ENCODE measurements around the gene PRPF38A. TPM values are rescaled to one million over a fixed set of nuclear protein-coding genes. Genes with fewer than 3 reads are reported as not detected.

The PRPF38A gene
- total RNA-seq, 1 experiment from 2014 or later, result 62.4 TPM

DNA sequence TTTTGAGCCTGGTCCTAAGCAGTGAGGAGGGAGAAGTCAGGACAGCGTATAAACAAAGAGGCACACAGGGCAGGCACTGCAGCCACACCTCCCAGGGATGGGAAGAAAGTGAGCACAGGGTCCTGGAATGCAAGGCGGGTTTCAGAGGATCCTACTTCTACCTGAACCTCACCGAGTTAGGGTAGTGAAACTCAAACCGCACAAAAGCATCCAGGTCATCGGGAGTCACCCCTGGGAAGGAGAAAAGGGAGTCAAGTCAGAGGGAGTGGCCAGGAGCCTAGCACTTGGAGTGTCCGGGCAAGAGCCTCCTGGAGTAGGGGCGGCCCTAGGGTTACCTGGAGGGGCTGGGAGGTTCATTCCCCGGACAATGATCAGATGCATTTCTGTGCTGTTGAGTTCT is 49.0 kb upstream of the PRPF38A start:
- no peak for DNase-seq (ENCODE audit: low spot score)
- no peak for ATAC-seq
- POLR2A ChIA-PET, result no interaction called here
- CTCF ChIA-PET, result no interaction called here
- Mint-ChIP-seq H3K4me1 (peaks cover 11% of the 10 kb centered on the region), H3K36me3 (peaks cover 70% of the 10 kb centered on the region), H3K27ac (no peak overlapping the region), H3K27me3 (ENCODE audit: low read depth) (no peaks in the 10 kb centered on the region), H3K4me3 (no peak overlapping the region), H3K9me3 (no peaks in the 10 kb centered on the region)
- TF ChIP-seq FOXJ3 (CRISPR knock-in tag; IDR thresholded peaks at IDR 0.05; ENCODE audit: borderline replicate concordance), result no peak
- TF ChIP-seq ZNF263 (CRISPR knock-in tag; IDR thresholded peaks at IDR 0.05; ENCODE audit: low read depth), result no peak
- TF ChIP-seq NFATC4 (CRISPR knock-in tag; IDR thresholded peaks at IDR 0.05), result no peak

DNA sequence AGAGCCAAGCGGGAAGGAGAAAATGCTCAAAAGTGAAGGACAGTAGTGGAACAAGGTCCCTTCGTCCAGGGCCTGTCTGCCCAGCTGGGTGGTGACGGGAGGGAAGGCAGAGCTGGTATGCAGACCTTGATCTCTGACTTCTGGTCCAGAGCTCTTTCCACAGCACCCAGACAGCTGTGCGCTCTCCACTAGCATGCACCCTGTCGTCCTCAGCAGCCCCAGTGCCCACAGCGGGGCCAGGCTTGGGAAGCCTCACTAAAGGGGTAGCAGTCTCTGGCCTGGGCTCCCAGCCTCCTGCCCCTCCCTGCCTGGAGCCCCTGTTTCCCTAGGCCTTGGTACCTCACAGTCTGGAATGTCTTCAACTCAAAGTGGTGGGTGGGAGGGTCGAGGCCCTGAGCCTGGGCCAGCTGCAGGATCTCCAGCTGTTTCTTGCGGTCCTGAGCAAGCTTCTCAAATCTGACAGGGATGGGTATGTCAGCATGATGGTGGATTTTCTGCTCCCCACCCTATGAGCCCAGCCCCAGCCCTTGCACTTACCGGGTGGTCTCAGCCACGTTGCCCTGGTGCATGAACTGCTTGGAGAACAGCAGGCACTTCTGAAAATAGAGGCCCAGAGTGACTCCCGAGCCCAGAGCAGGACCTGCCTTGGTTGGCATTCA is 48.4 kb upstream of the PRPF38A start:
- DNase-seq (ENCODE audit: low spot score), result no peak
- H3K4me3 Mint-ChIP-seq, result no peak overlapping the region
- CTCF ChIA-PET, result no interaction called here
- no peak overlapping the region for H3K27ac Mint-ChIP-seq
- peaks cover 6% of the 10 kb centered on the region for H3K4me1 Mint-ChIP-seq
- H3K9me3 Mint-ChIP-seq, result no peaks in the 10 kb centered on the region
- TF ChIP-seq SOX15 (CRISPR knock-in tag; IDR thresholded peaks at IDR 0.05) (no peak), NR3C1 (CRISPR knock-in tag; conservative IDR thresholded peaks at IDR 0.05; ENCODE audit: low read depth) (no peak), ARID4B (CRISPR knock-in tag; IDR thresholded peaks at IDR 0.05; ENCODE audit: borderline replicate concordance) (no peak), PRDM15 (CRISPR knock-in tag; IDR thresholded peaks at IDR 0.05) (no peak), ATF1 (CRISPR knock-in tag; IDR thresholded peaks at IDR 0.05) (no peak), SP1 (CRISPR knock-in tag; conservative IDR thresholded peaks at IDR 0.05) (no peak), SMAD3 (CRISPR knock-in tag; IDR thresholded peaks at IDR 0.05; ENCODE audit: borderline replicate concordance) (no peak), TCF7 (CRISPR knock-in tag; IDR thresholded peaks at IDR 0.05; ENCODE audit: low read depth) (no peak), KAT7 (CRISPR knock-in tag; IDR thresholded peaks at IDR 0.05; ENCODE audit: borderline replicate concordance) (no peak), ZNF317 (CRISPR knock-in tag; IDR thresholded peaks at IDR 0.05; ENCODE audit: borderline replicate concordance, low read depth) (no peak)
- TF ChIP-seq, protein P1, sequence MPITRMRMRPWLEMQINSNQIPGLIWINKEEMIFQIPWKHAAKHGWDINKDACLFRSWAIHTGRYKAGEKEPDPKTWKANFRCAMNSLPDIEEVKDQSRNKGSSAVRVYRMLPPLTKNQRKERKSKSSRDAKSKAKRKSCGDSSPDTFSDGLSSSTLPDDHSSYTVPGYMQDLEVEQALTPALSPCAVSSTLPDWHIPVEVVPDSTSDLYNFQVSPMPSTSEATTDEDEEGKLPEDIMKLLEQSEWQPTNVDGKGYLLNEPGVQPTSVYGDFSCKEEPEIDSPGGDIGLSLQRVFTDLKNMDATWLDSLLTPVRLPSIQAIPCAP (CRISPR knock-in tag; IDR thresholded peaks at IDR 0.05), result no peak
- POLR2A ChIA-PET, result no interaction called here
- ATAC-seq, result no peak
- H3K27me3 Mint-ChIP-seq (ENCODE audit: low read depth), result no peaks in the 10 kb centered on the region
- H3K36me3 Mint-ChIP-seq, result peaks cover 72% of the 10 kb centered on the region
